GM19023 (cell line): Measurements from ENCODE around the gene LGALSL.

Experiments
- ATAC-seq: cut with Tn5 transposase; IDR thresholded peaks from one replicate; pipeline ENCODE4 v1.9.1; 2021; ENCODE audit warnings: mild to moderate bottlenecking, moderate library complexity; ENCODE audit not compliant: unreplicated experiment

The LGALSL gene

GRCh38 chr2:64470071-64470470 lies 16.1 kb downstream of the LGALSL start:
- ATAC-seq: no peak

GRCh38 chr2:64470766-64471295 lies 16.9 kb downstream of the LGALSL start:
- ATAC-seq: no peak

- no peak for ATAC-seq
Measured at GRCh38 chr2:64471600-64471999, 17.6 kb downstream of the LGALSL start.

GRCh38 chr2:64472881-64473280 lies 18.9 kb downstream of the LGALSL start:
- ATAC-seq: no peak

GRCh38 chr2:64474121-64474571 lies 20.2 kb downstream of the LGALSL start:
- ATAC-seq: no peak

- ATAC-seq: no peak
Measured at GRCh38 chr2:64474636-64475035, 20.7 kb downstream of the LGALSL start.

GRCh38 chr2:64477037-64477436 lies 23.1 kb downstream of the LGALSL start:
- ATAC-seq: no peak

GRCh38 chr2:64477979-64478378 lies 24.0 kb downstream of the LGALSL start:
- ATAC-seq: no peak

GRCh38 chr2:64478502-64479230 lies 24.7 kb downstream of the LGALSL start:
- no peak for ATAC-seq

- ATAC-seq: no peak
Measured at GRCh38 chr2:64479259-64480117, 25.5 kb downstream of the LGALSL start.

- ATAC-seq: no peak
Measured at GRCh38 chr2:64481665-64482064, 27.7 kb downstream of the LGALSL start.

GRCh38 chr2:64482243-64482642 lies 28.3 kb downstream of the LGALSL start:
- ATAC-seq: no peak

GRCh38 chr2:64482765-64483504 lies 29.0 kb downstream of the LGALSL start:
- no peak for ATAC-seq

- no peak for ATAC-seq
Measured at GRCh38 chr2:64485331-64485730, 31.4 kb downstream of the LGALSL start.

GRCh38 chr2:64485961-64486360 lies 32.0 kb downstream of the LGALSL start:
- no peak for ATAC-seq

GRCh38 chr2:64487256-64488049 lies 33.5 kb downstream of the LGALSL start:
- ATAC-seq: no peak

- no peak for ATAC-seq
Measured at GRCh38 chr2:64488050-64488974, 34.4 kb downstream of the LGALSL start.

GRCh38 chr2:64489081-64489751 lies 35.3 kb downstream of the LGALSL start:
- no peak for ATAC-seq

- no peak for ATAC-seq
Measured at GRCh38 chr2:64491426-64491825, 37.5 kb downstream of the LGALSL start.
